Stimulated activated CD8-positive, alpha-beta memory T cell treated with anti-CD3 and anti-CD28 coated beads, Interleukin-12 subunit alpha, Interleukin-12 subunit beta, amount 100 ng/mL, for 24 hours (primary cell): ENCODE data around the gene DTX1.
"Not testable (repeated sequence)": the region's sequence is repeated elsewhere in the genome, so short reads cannot be mapped to it uniquely, and the experiment has no call there.

Source experiments
- DNase-seq: peaks from one replicate; pipeline ENCODE4 v3.0.0-alpha.2; 2020; ENCODE audit errors: extremely low read depth

DTX1 gene

DNA sequence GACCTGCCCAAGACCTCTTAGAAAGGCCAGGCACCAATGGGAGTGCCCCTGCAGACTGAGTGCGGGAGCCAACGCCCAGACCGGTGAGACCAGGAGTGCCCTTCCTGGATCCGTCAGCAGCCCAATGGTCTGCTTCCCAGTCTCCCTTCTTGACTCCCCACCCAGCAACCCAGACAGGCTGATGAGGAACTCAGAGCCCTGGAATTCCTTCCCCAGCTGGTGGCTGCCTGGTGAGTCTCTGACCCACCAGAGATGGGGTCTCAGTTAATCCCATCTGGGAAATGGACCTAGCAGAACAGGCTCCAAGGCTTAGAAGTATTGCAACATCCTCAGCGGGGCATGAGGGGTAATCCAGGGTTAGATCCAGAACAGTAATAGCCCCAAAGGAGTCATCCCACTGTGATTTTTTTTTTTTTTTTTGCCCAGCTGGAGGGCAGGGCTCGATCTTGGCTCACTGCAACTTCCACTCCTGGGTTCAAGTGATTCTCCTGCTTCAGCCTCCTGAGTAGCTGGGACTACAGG, 80.5 kb downstream of the DTX1 start:
- DNase-seq = no peak

DNA sequence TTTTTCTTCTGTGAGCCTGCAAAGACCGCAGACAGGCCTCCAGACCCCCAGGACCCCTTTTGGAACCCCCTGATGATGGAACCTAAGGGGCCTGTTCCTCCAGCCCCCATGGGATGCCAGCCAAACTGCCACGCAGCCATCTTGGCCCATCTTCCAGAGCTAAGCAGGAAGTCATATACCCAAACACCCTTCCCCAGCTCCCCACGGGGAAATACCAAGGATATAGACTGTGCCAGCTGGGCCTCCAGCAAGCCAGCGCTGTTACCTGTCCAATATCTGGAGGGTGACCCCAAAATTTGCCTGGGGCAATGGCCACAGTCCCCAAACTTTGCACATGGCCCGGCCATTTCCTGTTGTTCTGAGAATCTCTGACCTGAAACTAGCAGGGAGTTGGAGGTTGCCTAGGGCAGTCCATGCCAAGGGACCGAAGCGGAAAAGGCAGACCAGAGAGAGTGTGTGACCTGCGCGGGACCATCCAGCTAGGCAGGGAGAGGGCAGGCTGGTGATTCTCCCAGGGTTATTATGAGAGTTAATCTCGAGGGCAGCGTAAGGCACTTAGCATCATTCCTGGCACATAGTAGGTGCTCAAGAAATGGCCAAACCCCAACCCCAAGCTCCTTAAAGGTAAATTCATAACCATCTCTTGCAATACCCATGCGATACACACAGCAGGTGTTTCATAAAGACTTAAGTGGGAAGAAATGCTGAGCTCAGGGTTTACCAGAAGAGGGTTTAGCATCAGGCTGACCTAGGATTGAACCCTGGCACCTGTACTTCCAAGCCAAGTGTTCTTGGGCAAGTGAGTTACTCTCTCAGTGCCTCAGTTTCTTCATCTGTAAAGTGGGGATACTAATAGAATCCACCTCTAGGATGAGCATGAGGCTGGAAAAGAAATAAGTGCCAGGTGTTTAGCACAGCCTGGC, 81.6 kb downstream of the DTX1 start:
- DNase-seq = no peak

DNA sequence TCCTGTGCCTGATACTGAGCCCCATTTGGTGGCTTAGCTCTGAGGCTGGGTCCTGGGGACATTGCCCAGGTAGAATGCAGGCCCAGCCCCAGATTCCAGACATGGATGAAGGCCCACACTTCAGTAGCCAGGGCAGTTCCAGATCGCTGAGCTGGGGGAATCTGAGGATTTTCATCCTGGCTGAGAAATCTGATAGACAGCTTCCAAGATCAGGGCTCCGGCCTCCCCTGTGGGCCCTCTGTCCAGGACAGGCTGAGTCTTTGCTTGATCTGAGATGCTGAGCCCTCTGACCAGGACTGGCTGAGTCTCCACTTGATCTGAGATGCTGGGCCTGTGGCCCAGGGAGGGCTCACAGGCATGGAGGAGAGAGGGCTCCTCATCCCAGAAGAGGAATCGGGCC, 82.3 kb downstream of the DTX1 start:
- DNase-seq = no peak

DNA sequence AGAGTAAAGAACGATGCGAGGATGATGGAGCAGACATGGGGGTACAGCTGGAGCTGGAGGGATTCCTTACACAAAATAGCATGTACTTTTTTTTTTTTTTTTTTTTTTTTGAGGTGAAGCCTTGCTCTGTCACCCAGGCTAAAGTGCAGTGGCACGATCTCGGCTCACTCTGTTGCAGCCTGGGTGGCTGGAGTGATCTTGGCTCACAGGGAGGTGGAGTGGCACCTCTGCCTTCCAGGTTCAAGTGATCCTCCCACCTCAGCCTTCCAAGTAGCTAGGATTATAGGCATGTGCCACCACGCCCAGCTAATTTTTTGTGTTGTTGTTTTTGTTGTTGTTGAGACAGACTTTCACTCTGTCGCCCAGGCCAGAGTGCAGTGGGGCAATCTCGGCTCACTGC, 84.2 kb downstream of the DTX1 start:
- no peak for DNase-seq

DNA sequence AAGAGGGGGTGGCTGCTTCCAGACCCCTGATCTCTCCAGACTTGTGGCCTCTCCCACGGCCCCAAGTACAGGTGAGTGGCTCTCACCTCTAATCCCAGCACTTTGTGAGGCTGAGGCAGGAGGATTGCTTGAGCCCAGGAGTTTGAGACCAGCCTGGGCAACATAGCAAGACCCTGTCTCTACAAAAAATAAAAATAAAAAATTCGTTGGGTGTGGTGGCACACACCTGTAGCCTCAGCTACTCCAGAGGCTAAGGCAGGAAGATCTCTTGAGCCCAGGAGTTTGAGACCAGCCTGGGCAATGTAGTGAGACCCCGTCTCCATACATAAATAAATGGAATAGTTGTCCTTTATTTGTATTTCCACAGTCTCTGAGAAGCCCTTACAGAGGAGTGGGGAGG, 85.2 kb downstream of the DTX1 start:
- DNase-seq = not testable (repeated sequence)

DNA sequence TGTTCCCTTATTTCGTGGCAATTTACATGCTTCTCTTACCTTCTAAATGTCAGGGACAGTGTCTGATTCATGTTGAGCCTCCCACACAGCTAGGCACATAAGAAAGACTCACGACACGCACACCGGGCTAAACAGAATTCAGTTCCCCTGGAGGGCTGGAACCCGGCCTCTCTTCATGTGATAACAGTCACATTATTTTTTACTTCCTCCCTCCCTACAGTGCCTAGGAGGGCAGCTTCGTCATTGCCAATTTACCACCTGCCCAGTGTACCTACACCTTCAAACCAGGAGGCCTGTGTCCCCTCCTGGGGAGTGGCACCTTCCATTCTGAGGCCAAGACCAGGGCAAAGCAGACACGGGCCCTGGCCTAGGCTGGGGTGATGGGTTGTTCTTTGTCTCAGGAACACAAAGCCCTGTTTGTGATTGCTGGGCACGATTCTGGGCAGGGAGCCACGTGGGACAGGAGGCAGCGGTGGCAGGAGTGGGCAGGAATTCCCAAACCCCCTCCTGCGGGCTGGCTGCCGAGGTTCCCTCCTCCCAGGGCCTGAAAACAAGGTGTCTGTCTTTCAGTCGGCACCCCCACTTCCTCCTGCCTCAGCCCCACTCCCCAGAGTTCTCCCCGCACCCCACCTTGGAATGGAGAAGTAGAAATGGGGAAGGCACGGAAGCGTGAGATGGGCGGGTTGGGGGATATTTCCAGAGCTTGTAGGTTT, 85.8 kb downstream of the DTX1 start:
- no peak for DNase-seq

DNA sequence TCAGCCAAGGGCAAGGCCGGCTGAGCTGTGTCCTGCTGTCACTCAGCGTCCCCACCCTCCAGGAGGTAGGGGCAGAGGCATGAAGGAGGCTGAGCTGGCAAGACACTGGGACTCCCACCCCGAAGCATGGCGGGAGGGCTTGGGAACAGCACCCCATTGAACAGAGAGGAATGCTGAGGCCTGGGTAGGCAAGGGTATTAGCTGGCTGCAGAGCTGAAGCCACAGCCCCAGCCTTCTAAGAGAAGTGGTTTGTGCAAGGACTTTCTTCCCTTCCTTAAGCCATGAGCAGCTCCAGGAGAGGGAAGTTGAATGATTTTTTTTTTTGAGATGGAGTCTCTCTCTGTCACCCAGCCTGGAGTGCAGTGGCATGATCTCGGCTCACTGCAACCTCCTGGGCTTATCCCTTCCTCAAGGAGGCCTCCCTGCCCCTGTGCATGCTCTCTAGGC, 86.4 kb downstream of the DTX1 start:
- no peak for DNase-seq

DNA sequence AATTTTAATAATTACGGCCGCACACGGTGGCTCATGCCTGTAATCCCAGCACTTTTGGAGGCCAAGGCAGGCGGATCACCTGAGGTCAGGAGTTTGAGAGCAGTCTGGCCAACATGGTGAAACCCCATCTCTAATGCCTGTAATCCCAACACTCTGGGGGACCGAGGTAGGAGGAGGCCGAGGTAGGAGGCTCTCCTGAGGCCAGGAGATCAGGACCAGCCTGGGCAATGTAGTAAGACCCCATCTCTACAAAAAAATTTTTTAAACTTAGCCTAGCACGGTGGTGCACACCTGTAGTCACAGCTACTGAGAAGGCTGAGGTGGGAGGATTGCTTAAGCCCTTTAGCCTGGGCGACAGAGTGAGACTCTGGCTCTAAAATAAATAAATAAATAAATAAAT, 87.4 kb downstream of the DTX1 start:
- DNase-seq = no peak

DNA sequence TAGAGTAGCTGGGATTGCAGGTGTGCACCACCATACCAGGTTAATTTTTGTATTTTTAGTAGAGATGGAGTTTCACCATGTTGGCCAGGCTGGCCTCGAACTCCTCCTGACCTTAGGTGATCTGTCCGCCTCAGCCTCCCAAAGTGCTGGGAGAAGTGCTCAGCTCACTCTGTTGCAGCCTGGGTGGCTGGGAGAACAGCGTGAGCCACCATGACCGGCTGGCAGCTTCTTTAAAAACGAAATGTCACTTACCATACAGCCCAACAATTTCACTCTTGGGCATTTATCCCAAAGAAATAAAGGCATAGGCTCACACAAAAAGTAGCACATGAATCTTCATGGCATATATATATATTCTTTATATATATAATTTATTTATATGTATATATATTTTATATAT, 88.3 kb downstream of the DTX1 start:
- DNase-seq = no peak

DNA sequence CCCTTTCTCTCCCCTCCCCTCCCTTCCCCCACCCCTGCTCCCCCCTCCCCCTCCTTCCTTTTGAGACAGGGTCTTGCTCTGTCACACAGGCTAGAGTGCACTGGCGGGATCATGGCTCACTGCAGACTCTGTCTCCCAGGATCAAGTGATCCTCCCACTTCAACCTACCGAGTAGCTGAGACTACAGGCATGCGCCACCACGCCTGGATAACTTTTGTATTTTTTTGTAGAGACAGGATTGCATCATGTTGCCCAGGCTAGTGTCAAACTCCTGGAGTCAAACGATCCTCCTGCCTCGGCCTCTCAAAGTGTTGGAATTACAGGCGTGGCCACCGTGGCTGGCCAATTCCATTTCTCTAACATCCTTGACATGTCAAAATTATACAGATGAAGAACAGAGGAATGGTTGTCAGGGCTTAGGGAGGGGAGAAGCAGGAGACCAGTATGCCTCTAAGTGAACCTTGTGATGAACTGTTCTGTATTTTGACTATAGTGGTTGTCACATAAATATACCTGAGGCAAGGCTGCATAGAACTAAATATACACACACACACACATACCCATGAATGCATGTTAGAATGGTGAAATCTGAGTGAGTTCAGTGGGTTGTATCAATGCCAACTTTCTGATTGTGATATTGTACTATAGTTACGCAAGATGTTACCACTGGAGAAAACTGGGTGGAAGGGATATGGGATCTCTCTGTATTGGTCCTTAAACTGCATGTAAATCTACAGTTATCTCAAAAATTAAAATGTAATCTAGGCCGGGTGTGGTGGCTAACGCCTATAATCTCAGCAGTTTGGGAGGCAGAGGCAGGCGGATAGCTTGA, 89.4 kb downstream of the DTX1 start:
- no peak for DNase-seq

DNA sequence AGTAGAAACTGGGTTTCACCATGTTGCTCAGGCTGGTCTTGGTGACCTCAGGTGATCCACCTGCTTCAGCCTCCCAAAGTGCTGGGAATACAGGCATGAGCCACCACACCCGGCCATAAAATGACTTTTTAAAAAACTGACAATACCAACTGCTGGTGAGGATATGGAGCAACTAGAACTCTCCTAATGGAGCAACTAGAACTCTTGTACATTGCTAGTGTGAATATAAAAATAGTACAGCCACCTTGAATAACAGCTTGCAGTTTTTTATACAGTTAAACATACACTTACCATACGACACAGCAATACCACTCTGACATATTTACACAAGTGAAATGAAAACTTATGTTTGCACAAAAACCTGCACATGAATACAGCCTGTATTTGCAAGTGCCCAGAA, 90.5 kb downstream of the DTX1 start:
- no peak for DNase-seq
